Thyroid gland (tissue), 4 donors: ENCODE measurements around the gene PACS1. TPM values are rescaled to one million over a fixed set of nuclear protein-coding genes. Genes with fewer than 3 reads are reported as not detected.
A peak's percentile ranks its signal among the peaks of the same experiment; 100 is the strongest.

ENCODE experiments used
- DNase-seq, 2 donors: peaks; one replicate each; pipeline ENCODE4 v3.0.0-alpha.2; 2019
- H3K27ac ChIP-seq, 3 donors: fragments of 200-600 bp; sonication (generic); 1 replicate in 2 of 3; 2 replicates in 1 of 3; pipeline ENCODE4 v1.5.1; 2016 to 2019; ENCODE audit warnings: mild to moderate bottlenecking in 1 of 3, moderate library complexity in 1 of 3
- H3K27me3 ChIP-seq: fragments of 200-600 bp; sonication (generic); one replicate; pipeline ENCODE4 v1.5.1; 2019
- H3K36me3 ChIP-seq, 2 donors: fragments of 200-600 bp; sonication (generic); one replicate each; pipeline ENCODE4 v1.5.1; 2016 to 2019
- H3K4me1 ChIP-seq, 2 donors: fragments of 200-600 bp; sonication (generic); one replicate each; pipeline ENCODE4 v1.5.1; 2017 to 2019
- H3K4me3 ChIP-seq, 3 donors: fragments of 200-600 bp; sonication (generic); replicated peaks in 1 of 3; 1 replicate in 2 of 3; 2 replicates in 1 of 3; pipeline ENCODE4 v1.5.1; 2016; ENCODE audit warnings: mild to moderate bottlenecking in 1 of 3
- H3K9me3 ChIP-seq: fragments of 200-600 bp; sonication (generic); one replicate; pipeline ENCODE4 v1.5.1; 2017
- CTCF ChIP-seq, 6 experiments: fragments of 200-600 bp in 3 of 6; fragments of 450-650 bp in 3 of 6; sonication (generic) in 3 of 6; IDR thresholded peaks; one replicate each; pipeline ENCODE4 v1.5.1; 2016 to 2019; ENCODE audit warnings: antibody characterized with exemption in 6 of 6, mild to moderate bottlenecking in 2 of 6, inconsistent platforms in 1 of 6, moderate library complexity in 1 of 6
- POLR2A ChIP-seq, 2 donors: fragments of 450-650 bp; IDR thresholded peaks; one replicate each; pipeline ENCODE4 v1.6.1; 2017; ENCODE audit warnings: antibody characterized with exemption in 2 of 2, mild to moderate bottlenecking in 2 of 2, moderate library complexity in 1 of 2
- WGBS, 2 donors: methylation state at CpG; one replicate each; pipeline ENCODE4 v1.1.5; 2017; 5-methylcytosine and 5-hydroxymethylcytosine counted together
- intact Hi-C: fragments of 100-400 bp; cut with DNase I; formaldehyde crosslinking; loops from one replicate; pipeline ENCODE4 v1.15.1; 2023
- total RNA-seq, 4 donors: library from RNA; depleted of rRNA; stranded (reverse); fragments of >200 nt; gene quantifications; one replicate each; pipeline ENCODE4 v1.2.3, GENCODE V29; 2016

Gene PACS1
- total RNA-seq, 4 donors from 2014 or later = 39.6 to 67.7 (median 59.7) TPM

- no peak overlapping the region for H3K4me3 ChIP-seq
- intact Hi-C loops = no loop called here
- H3K27me3 ChIP-seq = no peaks in the 10 kb centered on the region
- 85 to 91% methylated on average over 2 of the region's 2 CpGs for WGBS, 2 donors
- H3K36me3 ChIP-seq = no peaks in the 10 kb centered on the region
- peaks cover 4% of the 10 kb centered on the region in 2 donors for H3K4me1 ChIP-seq
- no peak for DNase-seq
- H3K27ac ChIP-seq = no peak overlapping the region
- no peak for TF ChIP-seq CTCF (IDR thresholded peaks at IDR 0.05)
- no peak for TF ChIP-seq POLR2A (IDR thresholded peaks at IDR 0.05)
- H3K9me3 ChIP-seq = no peaks in the 10 kb centered on the region
These were observed 111.7 kb downstream of the PACS1 start for GRCh38 chr11:66181632-66182315.

GRCh38 chr11:66183494-66184048 lies 113.5 kb downstream of the PACS1 start:
- 78 to 83% methylated on average over 3 of the region's 3 CpGs for WGBS, 2 donors
- H3K36me3 ChIP-seq = no peaks in the 10 kb centered on the region

GRCh38 chr11:66184728-66185127 lies 114.7 kb downstream of the PACS1 start:
- no peak overlapping the region for H3K27ac ChIP-seq
- no peaks in the 10 kb centered on the region for H3K27me3 ChIP-seq
- H3K36me3 ChIP-seq = no peaks in the 10 kb centered on the region
- TF ChIP-seq CTCF (IDR thresholded peaks at IDR 0.05) (no peak), POLR2A (IDR thresholded peaks at IDR 0.05) (no peak)
- no peak for DNase-seq
- H3K4me3 ChIP-seq = no peak overlapping the region
- 88 to 96% methylated on average over 4 of the region's 4 CpGs for WGBS, 2 donors
- peaks cover 4 to 10% of the 10 kb centered on the region in 2 donors for H3K4me1 ChIP-seq
- intact Hi-C loops = no loop called here
- H3K9me3 ChIP-seq = no peaks in the 10 kb centered on the region

More at GRCh38 chr11:66183494-66184048, 113.5 kb downstream of the PACS1 start:
- Histone ChIP-seq H3K27me3 (no peaks in the 10 kb centered on the region), H3K27ac (no peak overlapping the region), H3K9me3 (no peaks in the 10 kb centered on the region), H3K4me1 (peaks cover 4 to 5% of the 10 kb centered on the region in 2 donors), H3K4me3 (no peak overlapping the region)
- peak in 1 of 2 donors; percentile 11 for DNase-seq
- TF ChIP-seq CTCF (IDR thresholded peaks at IDR 0.05) (no peak), POLR2A (IDR thresholded peaks at IDR 0.05) (no peak)
- intact Hi-C loops = no loop called here

- H3K4me3 ChIP-seq = no peak overlapping the region
- no peak overlapping the region for H3K27ac ChIP-seq
- no peaks in the 10 kb centered on the region for H3K9me3 ChIP-seq
- H3K27me3 ChIP-seq = no peaks in the 10 kb centered on the region
- H3K4me1 ChIP-seq = peaks cover 4 to 10% of the 10 kb centered on the region in 2 donors
- TF ChIP-seq CTCF (IDR thresholded peaks at IDR 0.05) (no peak), POLR2A (IDR thresholded peaks at IDR 0.05) (no peak)
- intact Hi-C loops = no loop called here
- DNase-seq = no peak
- H3K36me3 ChIP-seq = no peaks in the 10 kb centered on the region
- 96 to 97% methylated on average over 6 of the region's 6 CpGs for WGBS, 2 donors
These were observed 116.4 kb downstream of the PACS1 start for GRCh38 chr11:66186470-66186869.

- no peak overlapping the region for H3K4me3 ChIP-seq
- no peaks in the 10 kb centered on the region for H3K27me3 ChIP-seq
- TF ChIP-seq CTCF (IDR thresholded peaks at IDR 0.05) (no peak), POLR2A (IDR thresholded peaks at IDR 0.05) (no peak)
- H3K27ac ChIP-seq = no peak overlapping the region
- no peaks in the 10 kb centered on the region for H3K9me3 ChIP-seq
- peaks cover 3 to 5% of the 10 kb centered on the region in 2 donors for H3K4me1 ChIP-seq
- intact Hi-C loops = no loop called here
- no peaks in the 10 kb centered on the region for H3K36me3 ChIP-seq
- 97 to 98% methylated on average over 4 of the region's 4 CpGs for WGBS, 2 donors
- no peak for DNase-seq
These were observed 117.4 kb downstream of the PACS1 start for GRCh38 chr11:66187453-66187852.
